GM10266 (cell line): ENCODE measurements around the gene U2AF2.

Experiments used
- DNase-seq: peaks from one replicate; pipeline ENCODE4 v3.0.0; 2012; ENCODE audit errors: extremely low spot score
- TF ChIP-seq, protein P1 (sequence below): IDR thresholded peaks from 2 replicates; pipeline ENCODE4 v1.5.1; 2012; ENCODE audit warnings: mild to moderate bottlenecking, low read depth; ENCODE audit not compliant: control insufficient read depth, insufficient read depth; ENCODE audit errors: missing control alignments

U2AF2 gene

DNA sequence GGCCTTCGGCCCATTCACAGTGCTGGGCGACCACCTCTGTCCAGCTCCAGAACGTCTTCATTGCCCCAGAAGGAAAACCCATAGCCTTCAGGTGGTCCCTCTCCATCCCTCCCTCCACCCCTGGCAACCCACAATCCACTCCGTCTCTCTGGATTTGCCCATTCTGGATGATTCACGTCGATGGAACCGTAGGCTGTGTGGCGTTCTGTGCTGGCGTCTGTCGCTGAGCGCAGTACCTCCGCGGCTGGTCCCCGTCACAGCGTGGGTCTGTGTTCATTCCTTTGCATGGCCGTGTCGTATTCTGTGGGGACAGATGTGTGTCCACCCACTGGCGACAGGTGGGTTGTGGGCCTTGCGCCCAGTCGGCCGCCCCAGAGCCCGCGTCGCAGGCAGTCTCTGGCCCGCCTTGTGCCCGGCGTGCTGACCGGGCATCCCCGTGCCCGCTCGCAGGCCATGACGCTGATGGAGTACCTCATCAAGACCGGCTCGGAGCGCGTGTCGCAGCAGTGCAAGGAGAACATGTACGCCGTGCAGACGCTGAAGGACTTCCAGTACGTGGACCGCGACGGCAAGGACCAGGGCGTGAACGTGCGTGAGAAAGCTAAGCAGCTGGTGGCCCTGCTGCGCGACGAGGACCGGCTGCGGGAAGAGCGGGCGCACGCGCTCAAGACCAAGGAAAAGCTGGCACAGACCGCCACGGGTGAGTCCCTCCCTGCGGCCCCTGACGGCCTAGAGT lies 30.3 kb downstream of the U2AF2 start:
- TF ChIP-seq, protein P1, sequence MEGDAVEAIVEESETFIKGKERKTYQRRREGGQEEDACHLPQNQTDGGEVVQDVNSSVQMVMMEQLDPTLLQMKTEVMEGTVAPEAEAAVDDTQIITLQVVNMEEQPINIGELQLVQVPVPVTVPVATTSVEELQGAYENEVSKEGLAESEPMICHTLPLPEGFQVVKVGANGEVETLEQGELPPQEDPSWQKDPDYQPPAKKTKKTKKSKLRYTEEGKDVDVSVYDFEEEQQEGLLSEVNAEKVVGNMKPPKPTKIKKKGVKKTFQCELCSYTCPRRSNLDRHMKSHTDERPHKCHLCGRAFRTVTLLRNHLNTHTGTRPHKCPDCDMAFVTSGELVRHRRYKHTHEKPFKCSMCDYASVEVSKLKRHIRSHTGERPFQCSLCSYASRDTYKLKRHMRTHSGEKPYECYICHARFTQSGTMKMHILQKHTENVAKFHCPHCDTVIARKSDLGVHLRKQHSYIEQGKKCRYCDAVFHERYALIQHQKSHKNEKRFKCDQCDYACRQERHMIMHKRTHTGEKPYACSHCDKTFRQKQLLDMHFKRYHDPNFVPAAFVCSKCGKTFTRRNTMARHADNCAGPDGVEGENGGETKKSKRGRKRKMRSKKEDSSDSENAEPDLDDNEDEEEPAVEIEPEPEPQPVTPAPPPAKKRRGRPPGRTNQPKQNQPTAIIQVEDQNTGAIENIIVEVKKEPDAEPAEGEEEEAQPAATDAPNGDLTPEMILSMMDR: no peak
- DNase-seq: no peak

- TF ChIP-seq, protein P1: no peak
- no peak for DNase-seq
These were observed 30.9 kb downstream of the U2AF2 start for GRCh38 chr19:55685776-55686175.

DNA sequence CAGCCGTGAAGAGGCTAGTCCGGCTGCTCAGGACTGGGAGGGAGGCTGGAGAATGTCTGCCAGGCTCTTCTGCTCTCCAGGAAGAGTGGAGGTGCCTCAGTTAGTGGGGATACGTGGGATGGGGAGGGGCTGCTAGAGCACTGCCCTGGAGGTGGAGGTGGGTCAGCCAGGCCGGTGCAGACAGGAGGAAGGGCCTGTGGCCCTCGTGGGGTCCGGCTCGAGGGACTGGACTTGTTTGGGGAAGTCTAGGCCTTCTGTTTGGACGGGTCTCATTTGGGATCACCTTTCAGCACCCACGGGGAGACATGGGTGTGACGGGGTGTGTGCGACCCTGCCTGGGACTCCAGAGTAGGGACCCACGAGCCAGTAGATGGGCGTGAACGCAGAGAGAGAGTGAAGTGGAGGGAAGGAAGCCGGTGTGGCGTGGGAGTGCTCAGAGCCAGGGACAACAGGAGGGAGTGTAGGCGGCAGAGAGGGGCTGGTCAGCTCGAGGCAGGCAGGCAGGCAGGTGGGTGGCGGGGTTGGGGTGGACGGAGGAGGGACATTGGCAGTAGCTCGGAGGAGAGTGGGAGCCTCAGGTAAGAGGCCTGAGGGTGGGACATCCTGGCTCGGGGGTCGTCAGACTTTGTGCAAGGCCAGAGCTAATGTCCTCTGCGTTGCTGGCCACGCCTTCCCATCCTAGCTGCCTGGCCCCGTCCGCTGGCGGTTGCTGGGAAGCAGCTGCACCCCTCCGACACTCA lies 31.6 kb downstream of the U2AF2 start:
- TF ChIP-seq, protein P1: no peak
- DNase-seq: no peak

DNA sequence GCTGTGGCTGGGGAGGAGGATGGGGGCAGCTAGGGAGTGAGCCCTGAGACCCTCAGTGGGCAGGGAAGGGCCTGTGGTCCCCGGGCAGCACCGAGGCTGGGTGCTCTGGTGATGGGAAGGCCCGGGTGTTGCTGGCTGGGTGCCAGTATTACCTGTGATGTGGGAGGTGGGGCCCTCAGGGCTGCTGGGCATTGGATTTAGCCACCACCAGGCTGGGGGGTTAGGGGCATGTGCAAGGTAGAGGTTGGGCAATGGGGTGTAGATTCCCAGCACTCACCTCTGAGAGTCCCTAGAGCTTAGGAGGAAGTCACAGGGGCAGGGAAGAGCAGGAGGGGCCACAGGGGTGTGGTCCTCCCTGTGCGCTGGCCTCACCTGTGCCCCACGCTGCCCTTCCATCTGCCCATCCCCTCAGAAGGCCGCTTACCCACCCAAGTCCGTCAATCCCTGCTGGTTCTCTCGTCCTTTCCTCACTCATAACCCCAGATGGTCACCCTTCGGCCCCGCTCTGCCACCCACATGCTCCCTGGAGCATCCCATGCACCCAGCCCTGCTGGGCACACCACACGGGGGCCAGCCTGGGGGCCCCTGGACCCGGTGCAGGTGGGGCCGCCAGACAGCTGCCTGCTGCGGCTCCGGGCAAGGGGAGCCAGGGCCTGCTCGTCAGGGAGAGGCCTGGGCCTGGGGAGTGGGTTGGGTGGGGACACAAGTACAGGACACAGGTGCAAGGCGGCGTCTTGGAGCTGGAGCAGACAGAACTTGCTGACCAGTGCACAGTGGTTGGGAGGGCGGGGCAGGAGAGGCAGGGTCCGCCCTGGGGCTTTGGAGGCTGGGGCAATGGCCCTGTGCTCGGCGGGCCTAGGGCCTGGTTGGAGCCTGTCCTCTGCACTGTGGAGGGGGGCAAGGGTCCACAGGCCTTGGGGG lies 32.7 kb downstream of the U2AF2 start:
- TF ChIP-seq, protein P1: no peak
- DNase-seq: no peak

- TF ChIP-seq, protein P1: no peak
- no peak for DNase-seq
These were observed 33.8 kb downstream of the U2AF2 start for GRCh38 chr19:55688422-55689218.

GRCh38 chr19:55689411-55690108 lies 34.7 kb downstream of the U2AF2 start:
- no peak for DNase-seq
- TF ChIP-seq, protein P1: no peak
